Measurements from ENCODE around the gene SYNJ2. TPM values are rescaled to one million over a fixed set of nuclear protein-coding genes. Genes with fewer than 3 reads are reported as not detected.

The SYNJ2 gene
- total and polyA plus RNA-seq, 2 of the 4 experiments (the other 2 are of a cell fraction) = 40.8 to 45.2 TPM

DNA sequence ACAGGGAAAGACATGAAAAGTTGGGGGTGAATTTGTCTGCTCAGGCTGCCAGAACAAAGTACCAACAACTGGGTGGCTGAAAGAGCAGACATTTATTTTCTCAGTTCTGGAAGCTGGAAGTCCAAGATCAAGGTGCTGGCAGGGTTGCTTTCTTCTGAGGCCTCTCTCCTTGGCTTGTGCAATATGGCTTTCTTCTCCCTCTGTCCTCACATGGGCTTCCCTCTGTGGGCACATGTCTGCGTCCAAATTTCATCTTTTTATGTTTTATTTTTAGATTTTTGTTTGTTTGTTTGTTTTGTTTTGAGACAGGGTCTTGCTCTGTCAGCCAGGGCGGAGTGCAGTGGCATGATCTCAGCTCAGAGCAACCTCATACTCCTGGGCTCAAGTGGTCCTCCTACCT is 6.2 kb upstream of the SYNJ2 start:
- Histone ChIP-seq H3K9me1 (ENCODE audit: insufficient read depth, low read length) (peaks cover 5% of the 10 kb centered on the region), H3K4me2 (ENCODE audit: low read depth, low read length) (no peak overlapping the region), H2BK15ac (ENCODE audit: low read depth, low read length) (no peak overlapping the region), H4K5ac (ENCODE audit: low read depth, low read length) (no peak overlapping the region), H2BK120ac (ENCODE audit: low read depth, low read length) (no peak overlapping the region), H3K79me1 (ENCODE audit: low read depth in 1 of 2, low read length in 2 of 2) (no peaks in the 10 kb centered on the region), H3K18ac (ENCODE audit: low read depth, low read length) (no peak overlapping the region), H3K9ac (ENCODE audit: low read depth, low read length) (no peak overlapping the region), H4K8ac (ENCODE audit: low read depth in 2 of 2, low read length in 2 of 2) (no peak overlapping the region), H4K20me1 (ENCODE audit: insufficient read depth, low read length) (no peaks in the 10 kb centered on the region), H3K27me3 (ENCODE audit: control insufficient read depth, insufficient read depth, low read length) (no peaks in the 10 kb centered on the region), H4K91ac (ENCODE audit: insufficient read depth, low read depth, low read length) (no peak overlapping the region), H3K4ac (ENCODE audit: low read depth, low read length) (no peak overlapping the region), H3K23ac (ENCODE audit: low read depth, low read length) (no peak overlapping the region), H3K9me3 (ENCODE audit: control insufficient read depth, insufficient read depth, low read length) (no peaks in the 10 kb centered on the region), H3K14ac (replicated peaks; ENCODE audit: low read depth, low read length) (no peak overlapping the region), H2BK5ac (ENCODE audit: low read depth, low read length, poor library complexity, severe bottlenecking) (no peak overlapping the region), H3K56ac (ENCODE audit: extremely low read depth, insufficient read depth, low read length) (no peak overlapping the region), H2AK9ac (replicated peaks; ENCODE audit: low read depth, low read length, poor library complexity) (no peak overlapping the region), H3K27ac (ENCODE audit: insufficient read depth, low read length) (no peak overlapping the region), H3K4me1 (ENCODE audit: control insufficient read depth, insufficient read depth, low read length) (peaks cover 2% of the 10 kb centered on the region), H2AK5ac (ENCODE audit: low read depth, low read length) (no peak overlapping the region), H2AFZ (replicated peaks; ENCODE audit: low read length, poor library complexity) (no peak overlapping the region), H3K4me3 (ENCODE audit: insufficient read depth, low read depth, low read length) (no peak overlapping the region), H2BK20ac (ENCODE audit: low read depth, low read length) (no peak overlapping the region), H3K36me3 (ENCODE audit: control insufficient read depth, insufficient read depth, low read length) (no peaks in the 10 kb centered on the region)
- intact Hi-C loops (cut with micrococcal nuclease) = no loop called here
- ChIA-PET CTCF (interaction anchor here (1.2 kb wide), 1 partner anchor 33 kb away, joined by 3 read pairs; no protein-coding TSS in a partner anchor), POLR2A (ENCODE audit: unreplicated experiment) (no interaction called here)
- in situ Hi-C loops (cut with MboI; ENCODE audit: low sequenced_read_pairs) = no loop called here
- TF ChIP-seq CEBPB (IDR thresholded peaks at IDR 0.05; ENCODE audit: low read depth, low read length) (no peak), RAD21 (IDR thresholded peaks at IDR 0.05; ENCODE audit: low read length) (no peak), POLR2A (IDR thresholded peaks at IDR 0.05; ENCODE audit: low read depth, low read length) (no peak), RFX5 (IDR thresholded peaks at IDR 0.05; ENCODE audit: low read depth, low read length) (no peak), MAFK (IDR thresholded peaks at IDR 0.05; ENCODE audit: low read depth, low read length) (no peak)
- TF ChIP-seq, protein P1, sequence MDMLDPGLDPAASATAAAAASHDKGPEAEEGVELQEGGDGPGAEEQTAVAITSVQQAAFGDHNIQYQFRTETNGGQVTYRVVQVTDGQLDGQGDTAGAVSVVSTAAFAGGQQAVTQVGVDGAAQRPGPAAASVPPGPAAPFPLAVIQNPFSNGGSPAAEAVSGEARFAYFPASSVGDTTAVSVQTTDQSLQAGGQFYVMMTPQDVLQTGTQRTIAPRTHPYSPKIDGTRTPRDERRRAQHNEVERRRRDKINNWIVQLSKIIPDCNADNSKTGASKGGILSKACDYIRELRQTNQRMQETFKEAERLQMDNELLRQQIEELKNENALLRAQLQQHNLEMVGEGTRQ (IDR thresholded peaks at IDR 0.05; ENCODE audit: low read depth, low read length) = no peak
- ATAC-seq (ENCODE audit: low read depth) (no peak), DNase-seq (no peak)
- no TSS peak for BruUV-seq (replicated peaks)
- dilution Hi-C loops (cut with HindIII; ENCODE audit: low sequenced_read_pairs, unreplicated experiment) = no loop called here
- WGBS, 2 experiments (ENCODE audit: extremely low coverage in 2 of 2, insufficient read length in 1 of 2) = no CpG with 5 or more reads among the region's 2 CpGs
